Measurements from ENCODE around the gene COL15A1.
A peak's percentile ranks its signal among the peaks of the same experiment; 100 is the strongest.
"Not testable (repeated sequence)": the region's sequence is repeated elsewhere in the genome, so short reads cannot be mapped to it uniquely, and the experiment has no call there.

Gene COL15A1

DNA sequence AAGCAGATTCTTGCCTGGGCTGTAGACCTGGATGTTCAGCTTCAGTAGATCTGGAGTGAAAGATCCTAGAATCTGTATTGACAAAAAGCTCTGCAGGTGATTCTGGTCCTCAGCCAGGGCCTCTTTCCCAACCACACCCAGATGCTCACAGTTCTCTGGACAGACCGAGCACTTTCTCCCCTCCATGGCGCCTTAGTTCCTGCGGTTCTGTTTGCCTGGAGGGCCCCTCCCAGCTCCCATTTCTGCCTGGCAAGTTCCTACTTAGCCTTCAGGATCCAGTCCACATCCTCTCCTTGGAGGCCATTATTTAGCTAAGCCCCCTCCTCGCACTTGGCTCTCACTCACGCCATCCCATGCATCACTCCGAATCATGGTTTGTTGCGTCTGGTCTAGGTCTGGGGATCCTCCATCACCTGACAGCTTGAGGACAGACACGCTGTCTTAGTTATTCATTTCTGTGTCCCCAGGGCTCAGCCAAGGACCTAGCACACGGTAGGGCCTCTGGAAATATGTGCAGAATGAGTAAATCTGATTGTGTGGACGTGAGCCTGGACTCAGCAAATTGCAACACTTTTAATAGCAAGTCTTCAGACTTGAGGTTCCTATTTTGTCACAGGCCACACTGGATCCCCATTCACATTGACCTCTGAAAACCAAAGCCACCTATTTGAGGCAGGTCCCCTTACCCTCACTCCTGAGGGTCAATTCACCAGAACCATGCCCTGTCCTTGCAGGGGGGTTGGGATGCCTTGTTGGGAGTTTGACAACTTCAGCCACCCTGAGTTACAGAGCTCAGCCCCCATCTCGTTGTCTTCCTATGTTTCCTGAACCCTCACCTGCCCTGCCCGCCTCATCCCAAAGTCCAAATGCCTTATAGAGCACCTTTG lies 50.7 kb downstream of the COL15A1 start:
- DNase-seq (ENCODE audit: low spot score), result no peak

DNA sequence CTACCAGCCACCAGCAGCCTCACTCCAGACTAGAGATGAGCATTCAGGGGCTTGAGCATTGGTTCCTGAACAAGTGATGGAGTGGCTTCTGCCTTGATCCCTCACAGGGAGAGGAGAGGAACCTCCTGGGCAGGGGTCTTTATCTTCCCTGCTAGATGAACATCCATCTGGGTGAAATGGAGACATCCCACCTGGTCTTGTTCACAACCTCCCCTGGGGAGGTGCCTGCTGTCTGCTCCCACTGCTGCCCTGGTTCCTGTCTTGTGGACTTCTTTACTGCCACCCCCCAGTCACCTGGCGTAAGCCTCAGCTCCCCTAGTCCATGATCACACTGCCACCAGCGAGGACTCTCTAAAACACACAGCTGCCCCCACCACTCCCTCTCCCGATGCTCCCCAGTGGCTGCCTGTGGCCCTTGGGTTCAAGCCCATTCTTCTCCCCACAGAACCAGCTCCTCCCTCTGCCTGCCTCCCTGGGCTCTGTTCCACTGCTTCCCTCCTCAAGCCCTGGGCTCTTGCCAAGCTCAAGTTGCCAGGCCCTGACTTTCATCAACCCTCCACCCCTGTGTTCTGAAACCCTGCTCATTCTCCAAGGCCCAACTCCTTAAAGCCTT lies 51.5 kb downstream of the COL15A1 start:
- peak; percentile 46 for DNase-seq (ENCODE audit: low spot score)

DNA sequence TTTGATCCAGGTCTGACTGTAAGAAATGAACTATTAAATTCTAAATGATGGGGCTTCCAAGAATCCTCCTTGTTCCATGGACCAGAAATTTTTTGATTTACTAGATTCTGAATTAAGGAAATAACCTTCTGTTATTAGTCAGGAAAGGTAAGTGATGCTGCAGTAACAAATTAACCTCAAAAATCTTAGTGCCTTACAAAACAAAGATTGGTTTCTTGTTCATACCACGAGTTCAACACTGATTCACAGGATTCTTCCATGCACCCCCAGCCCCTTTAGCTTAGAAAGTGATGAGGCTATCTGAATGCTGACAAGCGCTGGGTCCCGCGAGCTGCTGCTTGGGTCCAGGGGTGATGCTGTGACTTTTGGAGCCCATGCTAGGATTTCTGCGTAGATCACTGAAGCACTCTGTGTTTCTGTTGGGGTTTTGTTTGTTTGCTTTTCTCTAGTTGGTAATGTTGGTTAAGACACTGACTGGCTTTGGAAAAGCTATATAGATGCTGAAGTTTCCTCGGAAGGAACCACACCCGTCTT lies 52.3 kb downstream of the COL15A1 start:
- DNase-seq (ENCODE audit: low spot score), result no peak

DNA sequence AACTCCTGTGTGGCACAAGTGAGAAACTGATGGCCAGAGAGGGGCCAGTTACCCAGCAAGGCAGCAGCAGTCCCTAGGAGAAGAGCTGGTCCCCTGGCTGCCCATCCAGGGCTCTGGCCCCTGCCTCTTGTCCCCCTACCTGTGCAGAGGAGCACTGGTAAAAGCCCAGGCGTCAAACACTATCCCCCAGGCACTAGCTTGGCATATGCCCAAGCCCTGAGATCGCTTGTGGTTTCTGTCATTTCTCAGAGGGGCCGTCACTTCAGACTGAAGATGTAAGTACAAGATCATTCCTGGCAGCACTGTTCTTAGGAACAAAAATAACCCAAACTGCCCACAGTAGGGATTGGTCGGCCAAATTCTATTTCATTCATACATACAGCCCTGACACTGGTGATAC lies 53.9 kb downstream of the COL15A1 start:
- no peak for DNase-seq (ENCODE audit: low spot score)

DNA sequence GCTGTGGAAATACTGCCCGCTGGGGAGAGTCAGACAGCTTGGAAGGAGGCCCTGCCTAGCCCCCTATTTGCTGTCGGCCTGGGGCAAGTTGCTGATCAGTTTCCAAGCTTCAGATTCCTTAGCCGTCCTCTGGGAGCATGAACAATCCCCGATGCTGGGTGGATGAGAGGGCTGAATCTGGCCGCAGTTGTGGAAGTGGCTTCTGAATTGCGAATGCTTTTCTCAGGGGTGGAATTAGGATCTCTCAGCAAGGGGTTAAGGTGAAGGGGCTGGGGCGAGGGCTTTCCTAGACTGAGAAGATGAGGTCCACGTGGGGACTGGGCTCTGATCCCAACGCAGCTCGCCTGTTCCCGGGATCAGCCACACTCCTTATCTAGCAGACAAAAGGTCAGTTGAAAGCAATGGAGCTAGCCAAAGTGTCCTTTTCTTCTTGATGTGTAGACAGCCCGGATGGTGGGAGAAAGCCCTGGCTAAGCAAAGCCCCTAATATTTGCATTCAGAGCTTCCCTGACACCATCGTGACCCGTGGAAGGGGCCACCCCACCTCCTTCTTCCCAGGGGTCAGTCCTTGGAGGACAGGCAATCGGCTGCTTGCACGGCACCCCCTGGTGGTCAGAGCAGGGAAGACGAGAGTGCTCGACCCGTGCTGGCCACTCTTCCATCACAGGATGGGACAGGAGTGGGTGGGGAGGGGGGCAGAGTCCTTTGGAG lies 54.9 kb downstream of the COL15A1 start:
- peak; percentile 84 for DNase-seq (ENCODE audit: low spot score)

DNA sequence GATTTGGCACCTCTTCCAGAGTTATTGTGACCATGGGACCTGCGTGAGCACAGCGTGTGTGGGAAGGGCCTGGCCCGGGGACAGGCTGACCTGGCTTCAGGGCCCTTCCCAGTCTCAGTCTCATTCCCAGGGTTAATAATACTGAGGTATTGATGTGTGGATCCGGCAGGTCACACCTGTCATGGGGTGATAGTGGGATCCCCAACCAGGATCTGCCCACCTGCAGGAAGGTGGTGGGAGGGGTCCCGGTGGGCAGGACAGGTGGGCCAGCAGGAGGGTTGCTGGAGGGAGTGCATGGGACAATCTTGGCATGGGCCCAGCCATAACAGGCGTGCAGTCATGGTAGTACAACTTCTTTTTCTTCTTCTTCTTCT lies 55.4 kb downstream of the COL15A1 start:
- no peak for DNase-seq (ENCODE audit: low spot score)

DNA sequence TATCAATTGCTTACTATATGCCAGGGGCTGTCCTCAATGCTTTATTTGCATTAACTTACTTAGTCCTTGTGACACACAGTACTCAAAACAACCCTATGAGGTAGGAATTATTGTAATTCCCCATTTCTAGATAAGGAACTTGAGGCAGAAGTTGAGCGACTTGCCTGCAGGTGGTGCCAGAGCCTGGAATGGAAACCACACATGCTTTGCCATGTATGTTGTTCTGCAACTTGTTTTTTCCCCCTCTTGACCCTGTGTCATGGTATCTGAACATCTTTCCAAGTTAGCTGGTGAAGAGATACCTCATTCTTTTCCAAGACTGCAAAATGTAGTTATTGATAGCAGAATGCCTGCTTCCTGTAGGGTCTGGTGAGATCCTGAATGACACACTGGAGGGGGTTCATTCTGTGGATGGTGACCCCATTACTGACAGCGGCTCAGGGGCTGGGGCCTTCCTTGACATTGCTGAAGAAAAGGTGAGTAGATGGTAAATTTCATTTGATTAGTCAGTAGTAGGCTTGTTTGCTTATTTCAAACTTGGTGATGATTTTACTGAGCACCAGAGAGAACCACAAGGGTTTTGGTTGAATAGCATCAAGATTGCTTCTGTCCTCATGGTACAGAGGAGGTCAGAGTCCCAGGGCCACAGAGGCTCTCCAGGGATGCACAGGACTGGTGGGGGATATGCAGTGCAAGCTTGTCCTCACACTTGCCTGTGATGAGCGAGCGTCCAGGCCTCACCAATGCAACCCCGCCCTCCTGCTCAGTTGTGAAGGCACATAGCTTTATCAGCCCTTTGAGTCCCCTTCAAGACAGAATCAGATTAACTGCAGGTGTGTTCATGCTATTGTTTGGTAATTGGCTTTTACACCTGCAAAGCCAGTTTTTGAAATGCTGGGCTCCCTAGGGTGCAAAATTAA lies 57.0 kb downstream of the COL15A1 start:
- peak; percentile 69 for DNase-seq (ENCODE audit: low spot score)

DNA sequence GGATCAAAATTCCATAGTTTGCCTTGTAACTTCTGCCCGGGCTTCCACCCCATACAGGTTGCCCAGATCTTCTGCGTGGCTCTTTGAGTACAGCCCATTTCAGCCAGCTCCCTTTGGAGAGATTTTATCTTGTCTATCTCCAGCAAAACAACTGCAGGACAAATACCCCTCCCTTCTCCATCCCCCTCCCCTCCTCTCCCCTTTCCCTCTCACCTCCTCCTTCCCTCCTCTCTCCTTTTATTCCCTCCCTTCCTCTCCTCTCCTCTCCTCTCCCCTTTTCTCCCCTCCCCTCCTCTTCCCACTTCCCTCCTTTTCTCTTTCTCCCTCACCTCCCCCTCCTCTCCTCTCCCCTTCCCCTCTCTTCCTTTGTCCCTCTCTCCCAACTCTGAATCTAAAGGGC lies 58.2 kb downstream of the COL15A1 start:
- no peak for DNase-seq (ENCODE audit: low spot score)

DNA sequence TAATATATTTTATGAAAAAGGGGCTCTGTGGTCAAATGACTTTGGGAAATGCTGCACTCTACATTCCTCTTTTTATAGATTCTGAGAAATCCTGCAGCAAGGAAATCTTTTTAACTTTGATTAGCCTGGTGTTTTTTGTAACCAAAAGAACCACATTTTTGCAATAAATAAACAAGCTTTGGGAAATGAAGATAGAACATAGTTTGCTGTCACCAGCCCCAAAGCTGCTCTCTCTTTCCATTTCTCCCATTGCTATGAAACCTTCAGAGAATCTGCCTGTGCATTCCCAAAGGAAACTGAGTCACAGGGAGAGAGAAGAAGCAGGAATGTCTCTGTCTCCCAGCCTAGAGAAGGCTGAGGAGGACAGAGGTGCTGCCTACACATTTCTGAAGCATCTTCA lies 59.0 kb downstream of the COL15A1 start:
- no peak for DNase-seq (ENCODE audit: low spot score)

DNA sequence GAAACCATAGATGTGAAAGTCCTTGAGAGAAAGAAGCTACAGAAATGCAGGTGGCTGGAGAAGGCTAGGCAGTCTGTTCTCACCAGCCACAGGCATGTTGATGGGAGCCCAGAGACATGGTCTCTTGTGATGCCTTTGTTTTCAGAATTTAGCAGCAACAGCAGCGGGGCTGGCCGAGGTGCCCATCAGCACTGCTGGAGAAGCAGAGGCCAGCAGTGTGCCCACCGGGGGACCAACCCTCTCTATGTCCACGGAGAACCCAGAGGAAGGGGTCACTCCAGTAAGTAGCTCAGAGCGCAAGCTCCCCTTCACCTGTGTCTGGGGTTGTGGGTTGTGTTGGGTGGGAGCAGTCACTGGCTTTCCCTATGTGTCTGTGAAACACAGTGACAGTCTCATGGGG lies 59.6 kb downstream of the COL15A1 start:
- no peak for DNase-seq (ENCODE audit: low spot score)

DNA sequence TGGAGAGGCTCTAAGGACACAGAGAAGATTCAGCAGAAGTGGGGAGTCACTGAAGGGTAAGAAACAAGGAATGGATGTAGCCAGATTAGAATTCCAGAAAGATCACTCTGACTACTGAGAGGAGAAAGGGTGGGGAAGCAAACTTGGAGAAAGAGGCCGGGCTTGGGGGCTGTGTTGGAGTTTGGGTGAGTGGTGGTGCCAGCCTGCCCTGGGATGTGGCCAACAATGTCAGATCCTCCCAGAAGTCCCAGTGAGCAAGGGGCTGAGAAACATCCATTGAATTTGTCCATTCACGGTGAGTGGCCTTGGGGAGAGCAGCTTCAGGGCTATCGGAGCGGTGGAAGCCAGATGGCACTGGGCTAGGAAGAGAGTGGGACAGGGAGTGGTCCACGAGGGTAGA lies 60.4 kb downstream of the COL15A1 start:
- no peak for DNase-seq (ENCODE audit: low spot score)

DNA sequence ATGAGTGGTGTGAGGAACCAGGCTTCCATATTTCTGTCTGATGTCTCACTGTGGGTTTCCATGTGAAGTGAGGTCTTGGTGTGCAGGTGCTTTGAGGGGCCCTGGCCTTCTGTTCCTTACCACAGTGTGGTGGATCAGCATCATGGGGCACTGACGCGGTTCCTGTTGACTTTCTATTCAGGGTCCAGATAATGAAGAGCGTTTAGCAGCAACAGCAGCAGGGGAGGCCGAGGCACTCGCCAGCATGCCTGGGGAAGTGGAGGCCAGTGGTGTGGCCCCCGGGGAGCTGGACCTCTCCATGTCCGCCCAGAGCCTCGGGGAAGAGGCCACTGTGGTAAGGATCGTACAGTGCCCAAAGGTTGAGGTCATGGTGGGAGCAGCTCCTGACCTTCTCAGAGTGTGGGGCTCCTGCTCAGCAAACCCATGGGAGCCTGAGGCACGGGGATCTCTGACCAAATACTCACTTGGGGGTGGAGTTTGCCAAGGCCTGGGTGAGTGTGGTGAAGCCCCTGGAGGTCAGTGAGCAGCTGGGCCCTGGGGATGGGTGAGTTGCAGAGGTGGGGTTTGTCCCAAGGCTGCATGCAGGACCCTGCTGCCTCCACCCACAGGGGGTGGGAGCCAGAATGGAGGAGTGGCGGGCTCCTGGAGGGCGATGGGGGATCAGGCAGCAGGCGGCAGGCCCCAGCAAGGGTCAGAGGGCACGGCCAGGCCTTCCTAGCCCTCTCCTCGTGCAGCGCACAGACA lies 61.2 kb downstream of the COL15A1 start:
- no peak for DNase-seq (ENCODE audit: low spot score)

DNA sequence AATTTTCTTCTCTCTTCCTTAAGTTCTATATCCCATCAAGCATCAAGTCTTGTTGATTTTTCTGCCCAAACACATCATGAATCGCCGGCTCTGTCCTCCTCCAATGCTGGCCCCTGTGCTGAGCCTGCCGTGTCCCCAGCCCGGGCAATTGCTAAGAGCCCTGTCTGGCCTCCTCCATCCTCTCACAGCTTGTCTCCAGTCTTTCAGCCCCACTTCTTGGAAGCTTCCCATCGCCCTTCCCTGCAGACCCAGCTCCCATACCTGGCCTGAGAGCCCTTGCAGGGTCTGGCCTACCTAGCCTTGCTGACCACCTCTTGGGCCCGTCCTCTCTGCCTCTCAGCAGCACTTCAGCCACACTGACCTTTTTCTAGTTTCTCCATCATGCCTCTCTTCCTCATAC lies 61.9 kb downstream of the COL15A1 start:
- no peak for DNase-seq (ENCODE audit: low spot score)

DNA sequence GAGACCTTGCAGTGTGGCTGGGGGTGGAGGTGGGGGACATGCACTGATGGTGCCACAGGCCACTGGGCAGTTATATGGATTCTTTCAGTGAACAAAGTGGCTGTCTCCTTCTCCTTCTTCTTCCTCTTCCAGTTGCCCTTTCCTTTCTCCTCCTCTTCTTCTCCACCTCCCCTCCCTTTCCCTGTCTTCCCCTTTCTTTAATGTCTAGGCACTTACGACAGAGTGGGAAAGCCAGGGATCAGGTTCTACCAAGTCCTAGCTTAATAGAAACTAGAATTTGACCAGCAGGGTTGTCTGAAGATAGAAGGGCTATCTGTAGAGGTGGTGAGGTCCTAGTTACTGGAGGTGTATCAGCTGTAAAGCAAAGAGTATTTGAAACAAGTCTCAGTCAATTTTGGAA lies 62.8 kb downstream of the COL15A1 start:
- no peak for DNase-seq (ENCODE audit: low spot score)

DNA sequence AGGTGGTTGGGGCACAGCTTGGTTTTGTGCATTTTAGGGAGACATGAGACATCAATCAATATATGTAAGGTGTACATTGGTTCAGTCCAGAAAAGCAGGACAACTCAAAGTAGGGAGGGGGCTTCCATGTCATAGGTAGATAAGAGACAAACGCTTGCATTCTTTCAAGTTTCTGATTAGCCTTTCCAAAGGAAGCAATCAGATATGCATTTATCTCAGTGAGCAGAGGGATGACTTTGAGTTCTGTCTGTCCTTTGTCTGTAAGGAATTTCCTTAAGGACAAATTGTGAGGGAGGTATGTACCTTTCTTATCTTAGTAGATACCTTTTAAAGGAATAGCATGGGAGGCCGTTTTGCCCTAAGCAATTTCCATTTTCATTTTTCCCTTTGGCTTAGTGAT lies 63.3 kb downstream of the COL15A1 start:
- no peak for DNase-seq (ENCODE audit: low spot score)

DNA sequence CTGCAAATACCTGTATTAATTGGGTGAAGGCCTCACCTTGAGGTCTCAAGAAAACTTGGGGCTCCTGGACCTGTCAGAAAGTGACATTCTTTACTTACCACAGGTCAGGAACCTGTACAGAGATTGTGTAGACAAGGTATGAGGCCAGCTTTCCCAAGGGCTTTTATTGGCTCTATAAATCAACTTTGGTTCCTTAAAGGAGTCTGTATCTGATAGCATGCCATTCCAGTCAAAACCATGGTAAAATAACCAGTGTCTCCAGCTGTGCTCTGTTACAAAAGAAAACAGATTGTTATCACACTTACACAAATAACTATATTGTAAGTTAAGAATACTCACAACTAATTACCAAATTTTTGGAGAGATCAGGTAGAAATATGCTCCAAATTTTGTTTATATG lies 64.5 kb downstream of the COL15A1 start:
- no peak for DNase-seq (ENCODE audit: low spot score)

DNA sequence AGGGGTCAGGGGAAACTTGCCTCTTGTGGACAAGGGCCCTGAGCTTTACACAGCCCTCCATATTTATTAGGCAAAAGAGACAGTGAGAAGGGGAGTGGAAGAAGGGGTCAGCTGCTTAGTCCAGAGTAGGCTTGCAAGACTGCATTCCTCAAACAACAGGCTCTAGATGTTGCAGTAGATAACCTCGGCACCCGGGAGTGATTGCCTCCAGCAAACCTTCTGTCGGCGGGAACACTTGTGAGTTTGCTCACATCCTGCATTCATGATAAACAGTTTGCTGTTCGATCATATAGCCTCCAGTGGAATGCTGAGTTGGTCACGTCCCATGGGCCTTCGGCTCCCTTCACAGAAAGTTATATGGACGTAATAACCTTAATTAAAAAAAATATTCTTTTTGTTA lies 66.7 kb downstream of the COL15A1 start:
- DNase-seq (ENCODE audit: low spot score), result not testable (repeated sequence)

DNA sequence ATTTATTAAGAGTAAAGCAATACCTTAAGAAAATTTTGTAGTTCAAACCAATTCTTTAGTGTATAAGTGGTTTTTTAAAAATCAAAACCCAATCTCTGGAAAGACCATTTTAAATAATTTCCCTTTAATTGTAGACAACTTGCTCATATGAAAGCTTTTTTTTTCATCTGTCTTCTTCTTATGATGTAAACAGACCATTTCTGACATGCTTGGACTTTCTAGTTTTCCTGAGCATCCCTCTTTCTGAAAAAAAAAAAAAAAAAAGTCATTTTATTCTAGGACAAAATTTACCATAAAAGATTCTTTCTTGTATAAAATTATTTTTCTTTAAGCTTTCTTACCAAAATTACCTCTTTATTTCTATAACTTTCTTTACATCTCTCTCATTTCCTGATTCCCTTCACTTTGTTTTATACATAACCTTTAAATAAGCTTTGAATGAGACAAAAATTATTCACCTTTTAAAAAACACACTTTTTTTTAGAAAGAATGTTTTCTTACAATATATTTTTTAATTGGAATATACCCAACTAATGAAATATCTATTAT lies 67.5 kb downstream of the COL15A1 start:
- DNase-seq (ENCODE audit: low spot score), result no peak

DNA sequence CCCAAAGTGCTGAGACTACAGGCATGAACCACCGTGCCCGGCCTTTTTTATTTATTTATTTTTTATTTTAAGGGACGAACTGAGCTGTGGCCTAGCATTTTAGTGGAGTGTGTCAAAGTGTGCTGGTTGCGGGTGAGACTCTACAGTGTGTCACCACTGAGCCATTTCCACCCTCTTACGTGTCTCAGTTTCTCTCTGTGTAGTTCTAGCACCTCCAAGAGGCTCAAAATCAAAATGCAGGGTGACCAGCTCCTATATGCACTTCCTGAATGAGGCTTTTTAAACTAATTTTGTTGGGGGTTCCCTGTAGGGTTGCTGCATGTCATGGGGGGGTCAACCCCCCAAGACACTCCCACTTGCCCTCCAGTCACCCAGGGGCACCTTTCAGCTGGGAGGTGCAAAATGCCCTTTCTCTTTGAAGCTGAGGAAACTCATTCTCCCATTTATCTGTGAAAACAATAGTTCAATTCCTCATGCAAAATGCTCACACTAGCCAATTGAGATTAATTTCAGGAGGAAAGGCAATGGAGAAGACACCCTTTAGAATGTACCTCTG lies 69.3 kb downstream of the COL15A1 start:
- DNase-seq (ENCODE audit: low spot score), result no peak

DNA sequence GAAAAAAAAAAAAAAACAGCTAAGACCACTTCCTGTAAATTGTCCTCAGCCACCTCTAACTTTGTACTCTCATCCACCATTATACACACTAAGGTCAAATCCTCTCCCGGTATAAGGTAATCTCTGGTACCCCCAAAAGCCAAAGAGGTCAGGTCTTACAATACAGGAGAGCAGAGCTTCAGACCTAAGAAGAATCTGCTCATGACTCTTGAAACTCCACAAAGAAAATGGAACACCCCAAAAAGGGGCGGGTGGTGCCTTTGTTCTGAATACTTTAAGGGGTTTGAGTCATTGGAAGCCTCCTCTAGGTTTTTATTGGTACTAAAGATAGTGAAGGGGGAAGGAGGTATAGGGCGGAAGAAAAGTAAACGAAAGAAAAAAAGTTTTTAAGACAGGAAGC lies 69.8 kb downstream of the COL15A1 start:
- no peak for DNase-seq (ENCODE audit: low spot score)

Measured in AG08396 (cell line).